NCI-H1417 treated with DMSO at 0.1 percent for 48 hours (cell line): Measurements from ENCODE around the gene TAF12.
"Not testable (repeated sequence)": the region's sequence is repeated elsewhere in the genome, so short reads cannot be mapped to it uniquely, and the experiment has no call there.

Experiments
- DNase-seq: peaks from one replicate; lab custom pipeline; 2025; lab: John Stamatoyannopoulos, UW

The TAF12 gene

DNA sequence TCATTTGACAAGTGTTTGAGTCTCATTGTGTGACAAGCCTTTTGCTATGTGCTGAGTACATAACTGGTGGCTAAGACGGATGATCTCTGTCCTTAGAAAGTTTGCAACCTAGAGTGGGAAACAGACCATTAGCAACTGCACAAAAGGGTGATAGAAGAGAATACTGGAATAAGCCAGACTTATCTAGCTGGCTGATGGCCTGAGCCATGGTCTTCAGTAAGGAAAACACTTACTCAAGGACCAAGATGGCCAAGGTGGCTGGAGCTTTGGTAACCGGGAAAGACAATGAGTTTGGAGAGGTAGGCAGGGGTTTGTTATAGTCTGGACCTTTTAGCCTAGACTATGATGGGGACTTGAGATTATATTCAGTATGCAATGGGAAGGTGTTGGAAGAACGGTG is 1.6 kb upstream of the TAF12 start:
- DNase-seq = no peak

DNA sequence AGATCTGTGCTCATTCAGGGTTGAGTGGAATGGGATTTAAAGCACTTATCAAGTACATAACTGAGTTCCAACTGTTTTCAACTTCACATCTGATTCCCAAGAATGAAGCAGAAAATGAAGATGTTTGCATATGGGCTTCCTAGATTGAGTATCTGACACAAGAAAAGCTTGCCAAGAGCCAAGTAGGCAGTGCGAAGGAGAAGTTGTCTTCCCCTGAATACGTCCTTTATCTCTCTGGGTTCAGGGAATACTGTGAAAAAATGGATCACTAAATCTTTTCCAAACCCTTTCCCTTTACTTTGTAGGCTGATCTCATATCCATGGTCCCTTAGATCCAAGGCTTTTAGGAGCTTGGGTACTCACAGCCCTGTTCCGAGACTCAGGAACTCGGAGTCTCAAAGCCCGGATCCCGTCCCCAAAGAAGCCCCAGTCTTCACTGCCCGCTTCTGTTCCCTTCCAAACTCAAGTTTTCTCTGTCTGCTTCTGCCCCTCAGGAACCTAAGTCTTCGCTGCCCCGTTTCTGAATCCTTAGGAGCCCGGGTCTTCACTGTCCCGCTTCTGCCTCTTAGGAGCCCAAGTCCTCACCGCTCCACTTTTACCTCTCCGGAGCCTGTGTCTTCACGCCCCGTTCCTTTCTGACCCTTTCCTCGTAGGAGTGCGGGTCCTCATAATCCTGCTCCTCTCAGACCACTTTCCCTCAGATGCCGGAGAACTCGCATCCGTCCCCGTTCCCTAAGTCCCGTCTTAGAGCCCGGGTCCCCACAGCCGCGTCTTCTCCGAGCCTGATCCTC is 616 bp downstream of the TAF12 start:
- no peak for DNase-seq

DNA sequence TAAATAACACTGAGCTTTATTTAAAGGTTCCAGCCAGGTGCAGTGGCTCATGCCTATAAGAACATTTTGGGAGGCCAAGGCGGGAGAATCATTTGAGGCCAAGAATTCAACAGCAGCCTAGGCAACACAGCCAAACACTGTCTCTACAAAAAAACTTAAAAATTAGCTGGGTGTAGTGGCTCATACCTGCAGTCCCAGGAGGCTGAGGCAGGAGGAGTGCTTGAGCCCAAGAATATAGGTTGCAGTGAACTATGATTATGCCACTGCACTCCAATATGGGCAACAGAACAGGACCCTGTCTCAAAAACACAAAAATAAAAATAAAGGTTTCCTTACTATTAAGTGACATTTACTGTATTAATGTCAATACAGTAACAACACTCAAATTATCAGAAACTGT is 2.1 kb downstream of the TAF12 start:
- no peak for DNase-seq

DNA sequence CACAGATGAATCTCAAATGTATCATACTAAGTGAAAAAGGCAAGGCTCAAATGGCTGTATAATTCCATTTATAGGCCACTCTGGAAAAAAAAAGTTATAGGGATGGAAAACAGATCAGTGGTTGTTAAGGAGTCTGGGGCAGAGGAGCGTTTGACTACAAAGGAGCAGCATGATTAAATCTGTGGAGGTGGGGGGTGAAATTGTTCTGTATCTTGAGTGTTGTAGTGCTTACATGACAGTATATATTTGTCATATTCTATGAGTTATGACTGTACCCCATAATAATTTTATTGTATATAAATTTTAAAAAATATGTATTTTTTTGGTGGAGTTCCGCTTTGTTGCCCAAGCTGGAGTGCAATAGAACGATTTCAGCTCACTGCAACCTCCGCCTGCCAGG is 10.3 kb downstream of the TAF12 start:
- DNase-seq = no peak

DNA sequence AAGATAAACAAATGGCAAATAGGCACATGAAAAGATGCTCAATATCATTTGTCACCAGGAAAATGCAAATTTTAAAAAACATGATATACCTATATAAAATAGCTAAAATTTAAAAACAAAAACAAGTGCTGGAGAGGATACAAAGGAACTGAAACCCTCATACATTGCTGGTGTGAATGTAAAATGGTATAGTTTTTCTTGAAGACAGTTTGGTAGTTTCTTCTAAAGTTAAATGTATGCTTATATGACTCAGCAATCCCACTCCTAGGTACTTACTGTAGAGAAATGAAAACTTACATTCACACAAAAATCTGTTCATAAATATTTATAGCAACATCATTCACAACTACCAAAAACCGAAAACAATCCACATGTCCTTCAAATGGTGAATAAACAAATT is 11.2 kb downstream of the TAF12 start:
- no peak for DNase-seq

DNA sequence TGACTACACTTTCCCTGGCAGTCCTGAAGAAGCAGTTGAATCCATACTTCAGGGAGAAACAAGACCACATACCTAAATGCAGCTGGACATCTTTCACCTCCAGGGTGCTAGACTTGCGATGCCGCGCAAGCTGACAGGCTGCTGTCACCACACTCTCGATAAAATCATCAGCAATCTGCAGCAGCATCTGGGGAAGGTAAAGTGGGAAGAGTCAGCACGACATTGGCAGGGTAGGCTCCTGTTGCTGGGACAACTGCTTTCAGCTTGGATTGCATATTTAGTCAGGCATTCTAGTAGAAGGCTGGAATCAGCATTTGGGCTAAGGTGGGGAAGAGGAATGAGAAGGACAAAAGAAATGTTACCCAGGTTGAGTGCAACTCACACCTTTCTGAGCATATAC is 29.7 kb downstream of the TAF12 start:
- no peak for DNase-seq

DNA sequence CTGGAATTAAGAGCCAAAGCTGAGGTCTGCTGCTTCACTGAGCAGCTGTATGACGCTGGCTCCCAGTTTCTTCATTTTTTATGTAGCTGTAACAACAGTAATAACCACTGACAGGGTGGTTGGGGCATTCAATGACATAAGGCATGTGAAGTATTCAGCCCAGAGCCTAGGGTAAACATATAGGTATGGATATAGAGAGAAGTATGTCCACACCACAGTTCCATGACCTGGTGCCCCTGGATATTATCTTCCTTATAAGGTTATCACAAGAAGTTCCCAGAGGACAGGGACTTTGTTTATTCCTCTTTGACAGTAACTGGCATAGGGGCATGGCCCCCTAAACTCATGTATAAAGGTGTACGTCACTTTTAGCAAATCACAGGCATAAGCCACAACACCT is 36.1 kb downstream of the TAF12 start:
- no peak for DNase-seq

DNA sequence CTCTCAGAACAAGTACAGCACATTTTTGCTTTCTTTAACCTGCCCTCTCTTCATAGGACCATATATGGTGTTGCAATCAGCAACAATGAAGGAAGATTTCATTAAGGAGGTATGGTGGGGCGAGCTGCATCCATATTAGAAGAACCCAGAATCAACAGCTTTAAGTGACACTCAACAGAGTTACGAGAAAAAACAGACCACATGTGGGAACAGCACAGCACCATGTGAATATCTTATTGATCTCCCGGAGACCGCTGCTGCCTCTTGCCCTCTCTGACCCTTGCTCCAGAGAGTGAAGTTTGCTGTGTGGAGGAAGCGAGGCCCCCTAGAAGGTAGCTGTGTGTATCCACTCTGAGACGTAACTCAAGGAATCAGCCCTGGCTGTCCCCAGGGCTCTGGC is 37.9 kb downstream of the TAF12 start:
- no peak for DNase-seq

DNA sequence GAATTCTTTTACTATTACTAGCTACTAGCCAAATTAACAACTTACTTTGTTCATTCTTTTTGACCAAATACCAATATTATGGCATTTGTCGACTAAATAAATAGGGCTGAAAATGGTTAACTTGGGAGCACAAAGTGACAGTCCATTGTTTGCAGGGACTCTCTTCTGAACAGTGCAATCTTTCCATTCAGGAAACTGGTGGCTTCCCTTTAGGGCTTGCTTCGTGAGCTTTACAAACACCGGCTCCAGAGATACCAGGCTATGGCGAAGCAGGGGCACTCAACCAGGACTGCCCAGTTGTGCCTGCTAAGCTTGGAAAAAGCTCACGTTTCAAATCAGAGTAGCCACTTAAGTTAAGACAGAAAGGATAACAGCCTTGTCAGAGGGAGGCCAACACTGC is 38.5 kb downstream of the TAF12 start:
- no peak for DNase-seq

DNA sequence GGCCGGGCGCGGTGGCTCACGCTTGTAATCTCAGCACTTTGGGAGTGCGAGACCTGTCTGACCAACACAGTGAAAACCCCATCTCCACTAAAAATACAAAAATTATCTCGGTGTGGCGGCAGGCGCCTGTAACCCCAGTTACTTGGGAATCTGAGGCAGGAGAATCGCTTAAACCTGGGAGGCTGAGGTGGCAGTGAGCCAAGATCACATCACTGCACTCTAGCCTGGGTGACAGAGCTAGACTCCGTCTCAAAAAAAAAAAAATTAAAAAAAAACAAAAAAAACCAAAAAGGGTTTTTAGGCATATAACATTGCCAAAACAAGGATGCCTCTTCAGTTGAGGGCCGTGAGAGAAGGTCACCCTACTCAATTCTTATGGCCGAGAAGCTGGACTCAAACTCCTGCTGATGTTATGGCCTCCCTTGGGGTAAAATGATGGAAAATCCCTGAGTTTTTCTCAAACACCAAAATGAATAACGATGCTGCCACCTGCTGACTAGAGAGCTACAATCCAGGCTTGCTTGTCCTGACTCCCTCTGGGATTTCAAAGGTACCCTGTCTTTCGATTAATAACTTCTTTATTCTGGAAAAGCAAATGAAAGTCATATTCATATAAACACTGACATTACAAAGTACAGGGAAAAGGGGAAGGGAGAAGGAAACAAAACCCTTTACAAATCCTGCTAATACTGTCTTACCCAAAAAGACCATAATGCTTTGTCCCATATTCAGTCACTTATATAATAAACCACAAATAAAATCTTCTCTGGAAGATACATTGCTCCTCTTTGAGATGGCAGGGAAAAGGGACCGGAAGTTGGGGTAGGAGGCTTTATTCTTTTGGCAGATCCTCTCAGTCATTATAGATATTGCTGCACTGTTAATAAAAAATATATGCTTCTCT is 40.1 kb downstream of the TAF12 start:
- DNase-seq = no peak

DNA sequence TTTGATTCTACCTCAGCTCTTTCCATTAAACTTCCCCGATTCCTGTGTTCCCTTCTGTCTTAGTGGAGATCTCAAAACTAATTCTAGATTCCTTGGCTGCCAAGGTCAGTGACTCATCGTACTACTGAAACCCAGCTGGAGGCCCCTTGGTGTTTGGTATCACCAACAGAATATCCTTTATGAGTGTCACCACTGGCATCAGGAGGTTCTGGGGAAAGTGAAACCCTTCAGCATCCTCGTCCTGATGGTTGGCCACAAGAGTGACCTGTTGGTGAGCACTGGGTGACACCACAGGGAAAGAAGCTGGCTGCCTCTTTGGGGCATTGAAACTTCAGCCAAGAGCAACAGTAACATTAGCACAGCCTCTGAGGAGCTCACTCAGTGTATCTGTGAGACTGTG is 41.2 kb downstream of the TAF12 start:
- no peak for DNase-seq

DNA sequence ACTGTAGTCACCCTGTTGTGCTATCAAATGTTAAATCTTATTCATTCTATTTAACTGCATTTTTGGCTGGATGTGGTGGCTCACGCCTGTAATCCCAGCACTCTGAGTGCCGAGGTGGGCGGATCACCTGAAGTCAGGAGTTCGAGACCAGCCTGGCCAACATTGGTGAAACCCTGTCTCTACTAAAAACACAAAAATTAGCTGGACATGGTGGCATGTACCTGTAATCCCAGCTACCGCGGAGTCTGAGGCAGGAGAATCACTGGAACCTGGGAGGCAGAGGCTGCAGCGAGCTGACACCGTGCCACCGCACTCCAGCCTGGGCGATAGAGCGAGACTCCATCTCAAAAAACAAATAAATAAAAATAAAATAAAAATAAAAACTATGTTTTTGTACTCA is 46.6 kb downstream of the TAF12 start:
- not testable (repeated sequence) for DNase-seq

DNA sequence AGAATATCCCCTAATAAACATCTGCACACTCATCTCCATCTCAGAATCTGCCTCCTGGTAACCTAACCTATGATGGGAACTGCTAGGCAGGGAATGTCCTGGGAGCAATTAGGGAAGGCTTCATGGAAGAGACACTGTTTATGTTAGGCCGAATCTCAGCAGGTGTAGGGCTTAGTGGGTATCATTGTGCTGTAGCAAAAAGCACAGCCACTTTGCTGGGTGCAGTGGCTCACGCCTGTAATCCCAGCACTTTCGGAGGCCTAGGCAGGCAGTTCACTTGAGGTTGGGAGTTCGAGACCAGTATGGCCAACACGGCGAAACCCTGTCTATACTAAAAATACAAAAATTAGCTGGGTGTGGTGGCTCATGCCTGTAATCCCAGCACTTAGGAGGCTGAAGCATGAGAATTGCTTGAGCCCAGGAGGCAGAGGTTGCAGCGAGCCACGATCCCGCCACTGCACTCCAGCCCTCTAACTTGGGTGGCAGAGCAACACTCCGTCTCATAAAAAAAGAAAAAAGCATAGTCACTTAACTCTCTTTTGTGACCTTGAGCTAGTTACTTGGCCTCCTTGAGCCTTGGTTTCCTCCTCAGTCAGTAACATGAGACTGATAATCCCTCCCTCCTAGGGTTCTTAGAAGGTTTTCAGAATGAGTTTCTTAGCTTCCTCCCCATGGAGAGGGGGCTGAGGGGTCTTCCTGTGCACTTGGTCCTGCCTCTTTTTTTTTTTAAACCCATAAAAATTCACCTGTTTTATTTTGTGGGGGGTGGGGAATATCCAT is 47.3 kb downstream of the TAF12 start:
- DNase-seq = no peak

DNA sequence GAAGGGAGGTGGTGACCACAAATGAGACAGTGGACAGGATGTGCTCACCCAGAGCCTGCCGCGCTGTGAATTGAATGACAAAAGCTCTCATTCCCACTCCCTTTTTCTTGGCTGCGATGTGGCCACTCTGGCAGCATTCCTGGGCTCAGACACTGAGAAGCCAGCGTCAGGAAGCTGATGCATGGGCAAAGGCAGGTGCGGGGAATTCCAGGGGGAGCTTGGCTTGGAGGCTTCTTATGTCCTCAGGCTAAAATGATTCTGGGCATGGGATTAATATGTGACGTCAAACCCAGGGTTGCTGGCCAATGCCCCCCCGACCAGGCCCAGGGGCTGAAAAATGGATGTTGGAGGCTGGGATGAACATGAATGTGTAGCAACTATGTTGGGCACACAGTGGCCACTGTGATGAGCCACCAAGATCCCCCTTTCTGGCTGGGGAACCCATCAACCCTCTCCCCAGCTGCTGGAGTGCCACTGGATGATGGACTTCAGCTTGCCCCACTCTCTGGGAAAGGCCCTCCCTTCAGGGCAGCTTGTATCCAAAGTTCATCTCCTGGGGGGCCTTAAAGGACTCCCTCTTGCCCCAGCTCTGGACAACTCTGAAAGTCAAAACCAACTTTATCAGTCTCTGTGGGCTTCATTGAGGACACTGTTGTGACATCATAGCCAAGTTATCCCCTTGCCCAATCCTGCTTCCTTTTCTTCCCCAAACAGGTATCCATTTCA is 48.0 kb downstream of the TAF12 start:
- DNase-seq = not testable (repeated sequence)

DNA sequence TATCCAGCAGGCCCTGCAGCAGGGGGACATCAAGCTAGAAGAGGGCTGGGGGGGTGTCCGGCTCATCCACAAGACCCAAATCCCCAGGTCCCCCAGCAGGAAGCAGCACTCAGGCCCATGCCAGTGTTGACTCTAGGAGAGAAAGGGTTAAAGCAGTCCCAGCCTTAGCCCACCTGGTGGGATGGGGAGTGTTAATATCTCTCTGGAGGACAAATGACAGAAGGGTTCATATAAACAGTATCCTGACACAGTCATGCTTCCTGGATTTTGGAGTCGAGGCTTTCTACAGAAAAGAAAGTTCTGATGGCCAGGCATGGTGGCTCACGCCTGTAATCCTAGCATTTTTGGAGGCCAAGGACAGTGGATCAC is 48.9 kb downstream of the TAF12 start:
- DNase-seq = not testable (repeated sequence)

DNA sequence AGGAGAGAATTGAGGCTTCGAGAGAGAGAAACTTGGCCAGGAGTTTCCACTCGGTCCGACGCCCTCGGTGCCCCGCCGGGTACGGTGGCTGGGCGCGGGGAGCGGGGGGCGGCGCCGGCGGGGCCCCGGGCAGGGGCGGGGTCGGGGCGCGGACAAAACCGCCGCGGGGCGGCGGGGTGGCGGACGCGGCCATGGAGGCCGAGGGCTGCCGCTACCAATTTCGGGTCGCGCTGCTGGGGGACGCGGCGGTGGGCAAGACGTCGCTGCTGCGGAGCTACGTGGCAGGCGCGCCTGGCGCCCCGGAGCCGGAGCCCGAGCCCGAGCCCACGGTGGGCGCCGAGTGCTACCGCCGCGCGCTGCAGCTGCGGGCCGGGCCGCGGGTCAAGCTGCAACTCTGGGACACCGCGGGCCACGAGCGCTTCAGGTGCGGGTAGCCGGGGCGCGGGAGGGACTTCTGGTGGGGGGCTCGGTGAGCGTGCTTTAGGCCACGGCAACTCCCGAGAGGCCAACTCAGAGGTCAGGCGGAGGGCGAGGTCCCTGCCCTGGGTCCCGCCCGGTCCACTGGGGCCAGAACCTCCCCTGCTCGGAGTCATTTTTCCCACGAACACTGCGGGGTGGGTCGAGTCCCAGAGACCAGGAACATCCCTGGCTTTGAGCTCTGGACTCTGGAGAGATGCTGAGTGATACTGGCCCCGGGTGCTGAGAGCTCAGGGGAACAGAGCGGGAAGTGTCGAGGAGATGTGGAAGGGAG is 50.4 kb downstream of the TAF12 start:
- no peak for DNase-seq

DNA sequence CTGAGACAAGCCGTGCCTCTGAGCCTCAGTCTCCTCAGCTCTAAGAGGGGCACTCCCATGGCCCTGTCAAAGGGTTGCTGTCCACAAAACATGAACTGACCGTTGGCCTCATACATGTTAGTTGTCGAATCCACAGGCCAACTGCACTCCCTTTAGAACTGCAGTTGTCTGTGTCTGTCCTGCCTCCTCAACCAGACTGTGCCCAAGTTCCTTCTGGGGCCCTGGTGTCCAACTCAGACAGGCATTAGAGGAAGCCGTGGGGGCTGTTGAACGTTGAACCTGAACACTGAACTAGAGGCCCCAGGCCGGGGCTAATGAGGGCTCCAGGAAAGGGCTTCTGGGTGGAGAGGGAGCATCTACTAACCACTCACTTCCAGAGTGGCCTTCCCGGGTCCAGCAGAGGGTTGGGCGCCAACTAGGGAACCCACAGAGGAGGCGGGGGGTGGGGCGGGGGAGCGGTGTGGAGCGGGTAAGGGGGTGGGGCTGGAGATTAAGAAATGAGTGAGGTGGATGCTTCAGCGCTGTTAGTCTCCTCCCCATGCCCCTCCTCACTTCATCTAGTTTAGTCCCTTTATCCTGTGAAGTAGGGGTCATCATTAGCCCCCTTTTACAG is 51.1 kb downstream of the TAF12 start, which contains the start of gene RAB42:
TSS of gene RAB42 (plus strand) at position 558 of the 613 bp plus-strand sequence. CDS start 247 bp downstream, outside the sequence.
- DNase-seq = no peak

DNA sequence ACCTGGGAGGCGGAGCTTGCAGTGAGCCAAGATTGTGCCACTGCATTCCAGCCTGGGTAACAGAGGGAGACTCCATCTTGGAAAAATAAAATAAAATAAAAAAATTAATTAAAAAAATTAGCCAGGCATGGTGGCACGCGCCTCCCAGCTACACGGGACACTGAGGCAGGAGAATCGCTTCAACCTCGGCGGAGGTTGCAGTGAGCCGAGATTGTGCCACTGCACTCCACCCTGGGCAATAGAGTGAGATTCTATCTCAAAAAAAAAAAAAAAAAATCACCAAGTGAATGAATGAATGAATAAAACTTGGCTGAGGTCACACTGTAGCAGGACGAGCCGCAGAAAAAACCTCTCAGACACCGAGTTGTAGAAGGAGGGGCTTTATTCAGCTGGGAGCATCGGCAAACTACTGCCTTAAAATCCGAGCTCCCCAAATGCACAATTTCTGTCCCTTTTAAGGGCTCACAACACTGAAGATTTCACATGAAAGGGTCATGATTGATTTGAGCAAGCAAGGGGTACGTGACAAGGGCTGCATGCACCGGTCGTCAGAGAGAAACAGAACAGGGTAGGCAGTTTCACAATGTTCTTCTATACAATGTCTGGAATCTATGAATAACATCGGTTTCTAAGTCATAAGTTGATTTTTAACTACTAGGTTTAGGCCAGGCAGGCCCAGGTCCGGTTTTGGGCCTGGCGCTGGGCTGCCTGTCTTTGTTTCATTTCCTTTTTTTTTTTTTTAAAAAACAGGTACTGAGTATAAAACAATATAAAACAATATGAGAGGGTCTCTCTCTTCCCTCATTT is 56.1 kb downstream of the TAF12 start:
- DNase-seq = not testable (repeated sequence)

DNA sequence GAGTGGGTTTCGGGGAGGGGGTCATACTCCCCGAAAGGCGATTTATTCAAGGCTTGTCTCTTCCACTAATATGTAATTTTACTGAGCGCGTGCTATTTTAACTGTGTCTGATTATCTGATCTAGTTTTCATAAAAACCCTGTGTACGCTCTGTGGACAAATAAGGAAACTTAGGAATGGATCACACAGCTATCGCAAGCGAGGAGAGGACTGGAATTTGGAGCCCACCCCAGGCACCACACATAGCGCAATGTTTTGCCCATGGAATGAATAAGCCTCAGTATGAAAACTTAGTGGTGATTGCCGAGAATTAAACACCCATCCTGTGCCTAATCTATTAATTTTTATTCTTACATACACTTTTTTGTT is 60.6 kb downstream of the TAF12 start:
- no peak for DNase-seq
